ENCODE measurements around the gene SEH1L. TPM values are rescaled to one million over a fixed set of nuclear protein-coding genes. Genes with fewer than 3 reads are reported as not detected.
"Not testable (repeated sequence)": the region's sequence is repeated elsewhere in the genome, so short reads cannot be mapped to it uniquely, and the experiment has no call there.

Gene SEH1L
- total RNA-seq, 2 experiments from 2014 or later = 38.0 to 43.5 TPM

- H3K27me3 Mint-ChIP-seq = no peaks in the 10 kb centered on the region
- H3K9me3 Mint-ChIP-seq = peaks cover 1% of the 10 kb centered on the region
- peaks cover 35% of the 10 kb centered on the region for H3K36me3 Mint-ChIP-seq
- no peak for ATAC-seq (ENCODE audit: low read depth)
- POLR2A ChIA-PET = no interaction called here
- no peak for DNase-seq
- peaks cover 3% of the 10 kb centered on the region for H3K4me1 Mint-ChIP-seq
- H3K27ac Mint-ChIP-seq = no peak overlapping the region
- H3K4me3 Mint-ChIP-seq = no peak overlapping the region
Measured at GRCh38 chr18:12960395-12960794, 12.6 kb downstream of the SEH1L start.

GRCh38 chr18:12960853-12961397, 13.1 kb downstream of the SEH1L start:
- H3K27ac Mint-ChIP-seq = no peak overlapping the region
- H3K36me3 Mint-ChIP-seq = peaks cover 39% of the 10 kb centered on the region
- no peaks in the 10 kb centered on the region for H3K27me3 Mint-ChIP-seq
- peaks cover 1% of the 10 kb centered on the region for H3K9me3 Mint-ChIP-seq
- peaks cover 3% of the 10 kb centered on the region for H3K4me1 Mint-ChIP-seq
- DNase-seq = no peak
- no peak for ATAC-seq (ENCODE audit: low read depth)
- POLR2A ChIA-PET = no interaction called here
- no peak overlapping the region for H3K4me3 Mint-ChIP-seq

- peaks cover 1% of the 10 kb centered on the region for H3K9me3 Mint-ChIP-seq
- peaks cover 5% of the 10 kb centered on the region for H3K4me1 Mint-ChIP-seq
- no peaks in the 10 kb centered on the region for H3K27me3 Mint-ChIP-seq
- H3K36me3 Mint-ChIP-seq = peaks cover 41% of the 10 kb centered on the region
- no peak overlapping the region for H3K27ac Mint-ChIP-seq
- no peak for ATAC-seq (ENCODE audit: low read depth)
- no peak overlapping the region for H3K4me3 Mint-ChIP-seq
- DNase-seq = no peak
- POLR2A ChIA-PET = interaction anchor here (0.6 kb wide), 1 partner anchor 12 kb away, joined by 3 read pairs; no protein-coding TSS in a partner anchor
Measured at GRCh38 chr18:12963069-12963468, 15.3 kb downstream of the SEH1L start.

GRCh38 chr18:12968115-12968514, 20.3 kb downstream of the SEH1L start:
- Mint-ChIP-seq H3K4me1 (peaks cover 10% of the 10 kb centered on the region), H3K27me3 (no peaks in the 10 kb centered on the region), H3K9me3 (no peaks in the 10 kb centered on the region), H3K36me3 (peaks cover 42% of the 10 kb centered on the region), H3K4me3 (no peak overlapping the region), H3K27ac (no peak overlapping the region)
- DNase-seq (no peak), ATAC-seq (ENCODE audit: low read depth) (no peak)
- POLR2A ChIA-PET = interaction anchor here (2.3 kb wide), 1 partner anchor 84 kb away, joined by 8 read pairs; the partner anchor contains the start of gene PTPN2

- Mint-ChIP-seq H3K27me3 (no peaks in the 10 kb centered on the region), H3K4me3 (no peak overlapping the region), H3K9me3 (no peaks in the 10 kb centered on the region), H3K4me1 (peaks cover 10% of the 10 kb centered on the region), H3K27ac (no peak overlapping the region), H3K36me3 (peaks cover 37% of the 10 kb centered on the region)
- ATAC-seq (ENCODE audit: low read depth) (no peak), DNase-seq (no peak)
- POLR2A ChIA-PET = interaction anchor here (2.3 kb wide), 1 partner anchor 85 kb away, joined by 8 read pairs; the partner anchor contains the start of gene PTPN2
Measured at GRCh38 chr18:12968619-12969018, 20.8 kb downstream of the SEH1L start.

- H3K9me3 Mint-ChIP-seq = no peaks in the 10 kb centered on the region
- H3K4me3 Mint-ChIP-seq = no peak overlapping the region
- H3K36me3 Mint-ChIP-seq = peaks cover 29% of the 10 kb centered on the region
- DNase-seq (no peak), ATAC-seq (ENCODE audit: low read depth) (no peak)
- no peak overlapping the region for H3K27ac Mint-ChIP-seq
- no peaks in the 10 kb centered on the region for H3K27me3 Mint-ChIP-seq
- POLR2A ChIA-PET = interaction anchor here (2.0 kb wide), 1 partner anchor 17 kb away, joined by 5 read pairs; the partner anchor contains the start of gene CEP192
- peaks cover 7% of the 10 kb centered on the region for H3K4me1 Mint-ChIP-seq
Measured at GRCh38 chr18:12973562-12974213, 25.9 kb downstream of the SEH1L start.

- H3K36me3 Mint-ChIP-seq = peaks cover 28% of the 10 kb centered on the region
- DNase-seq (no peak), ATAC-seq (ENCODE audit: low read depth) (no peak)
- no peak overlapping the region for H3K4me3 Mint-ChIP-seq
- H3K27me3 Mint-ChIP-seq = no peaks in the 10 kb centered on the region
- POLR2A ChIA-PET = interaction anchor here (0.6 to 0.8 kb wide), 2 partner anchors 16 to 26 kb away, joined by 4 to 9 read pairs; partner anchors contain the start of gene CEP192
- H3K27ac Mint-ChIP-seq = no peak overlapping the region
- H3K9me3 Mint-ChIP-seq = no peaks in the 10 kb centered on the region
- peaks cover 2% of the 10 kb centered on the region for H3K4me1 Mint-ChIP-seq
Measured at GRCh38 chr18:12975488-12975887, 27.7 kb downstream of the SEH1L start.

GRCh38 chr18:12976305-12976704, 28.5 kb downstream of the SEH1L start:
- Mint-ChIP-seq H3K36me3 (peaks cover 24% of the 10 kb centered on the region), H3K4me3 (no peak overlapping the region), H3K4me1 (peaks cover 2% of the 10 kb centered on the region), H3K27ac (no peak overlapping the region), H3K9me3 (no peaks in the 10 kb centered on the region), H3K27me3 (no peaks in the 10 kb centered on the region)
- DNase-seq = no peak
- ATAC-seq (ENCODE audit: low read depth) = no peak
- POLR2A ChIA-PET = no interaction called here

DNA sequence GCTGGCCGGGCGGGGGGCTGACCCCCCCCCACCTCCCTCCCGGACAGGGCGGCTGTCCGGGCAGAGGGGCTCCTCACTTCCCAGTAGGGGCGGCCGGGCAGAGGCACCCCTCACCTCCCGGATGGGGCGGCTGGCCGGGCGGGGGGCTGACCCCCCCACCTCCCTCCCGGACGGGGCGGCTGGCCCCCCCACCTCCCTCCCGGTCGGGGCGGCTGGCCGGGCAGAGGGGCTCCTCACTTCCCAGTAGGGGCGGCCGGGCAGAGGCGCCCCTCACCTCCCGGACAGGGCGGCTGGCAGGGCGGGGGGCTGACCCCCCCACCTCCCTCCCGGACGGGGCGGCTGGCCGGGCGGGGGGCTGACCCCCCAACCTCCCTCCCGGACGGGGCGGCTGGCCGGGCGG, 32.3 kb downstream of the SEH1L start:
- H3K27me3 Mint-ChIP-seq; H3K9me3 Mint-ChIP-seq; H3K27ac Mint-ChIP-seq; H3K4me3 Mint-ChIP-seq; H3K4me1 Mint-ChIP-seq; DNase-seq; POLR2A ChIA-PET; ATAC-seq (ENCODE audit: low read depth): not testable (repeated sequence)
- peaks cover 25% of the 10 kb centered on the region for H3K36me3 Mint-ChIP-seq

GRCh38 chr18:12989397-12990122, 41.7 kb downstream of the SEH1L start:
- Mint-ChIP-seq H3K27ac (peak overlapping the region; percentile 87), H3K36me3 (peaks cover 11% of the 10 kb centered on the region), H3K4me3 (peak overlapping the region; percentile 100), H3K9me3 (no peaks in the 10 kb centered on the region), H3K4me1 (peaks cover 15% of the 10 kb centered on the region), H3K27me3 (no peaks in the 10 kb centered on the region)
- ATAC-seq (ENCODE audit: low read depth) (no peak), DNase-seq (no peak)
- POLR2A ChIA-PET = interaction anchor here (1.6 to 3.3 kb wide), 2 partner anchors 16 to 41 kb away, joined by 5 to 37 read pairs; partner anchors contain the start of gene SEH1L

GRCh38 chr18:12990123-12990475, 42.3 kb downstream of the SEH1L start:
- H3K4me3 Mint-ChIP-seq = peak overlapping the region; percentile 100

DNA sequence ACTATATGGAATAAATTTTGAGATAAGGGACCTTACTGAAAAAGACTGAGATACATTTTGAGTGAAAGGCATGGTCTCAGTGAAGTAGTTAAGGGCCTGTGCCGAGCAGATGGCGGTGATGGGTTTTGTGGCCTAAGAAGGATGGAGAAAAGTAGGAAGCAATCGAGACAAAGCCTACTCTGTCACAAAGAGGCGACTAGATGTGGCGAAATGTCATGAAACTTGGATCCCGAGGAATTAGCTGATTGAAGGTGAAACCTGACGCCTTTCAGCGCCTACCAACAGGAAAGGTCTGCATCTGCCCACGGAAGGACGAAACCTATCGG, 42.8 kb downstream of the SEH1L start:
- peak overlapping the region; percentile 100 for H3K4me3 Mint-ChIP-seq
- no peaks in the 10 kb centered on the region for H3K27me3 Mint-ChIP-seq

More at GRCh38 chr18:12990123-12990475, 42.3 kb downstream of the SEH1L start:
- ATAC-seq (ENCODE audit: low read depth) = no peak
- POLR2A ChIA-PET = interaction anchor here (1.0 to 3.3 kb wide), 9 partner anchors 16 to 213 kb away, joined by 3 to 37 read pairs (median 4); partner anchors contain the start of gene SEH1L
- peaks cover 15% of the 10 kb centered on the region for H3K4me1 Mint-ChIP-seq
- H3K27ac Mint-ChIP-seq = peak overlapping the region; percentile 87
- H3K36me3 Mint-ChIP-seq = peaks cover 11% of the 10 kb centered on the region
- H3K27me3 Mint-ChIP-seq = no peaks in the 10 kb centered on the region
- no peaks in the 10 kb centered on the region for H3K9me3 Mint-ChIP-seq
- DNase-seq = peak; percentile 56

More for the DNA sequence above, 42.8 kb downstream of the SEH1L start:
- DNase-seq (no peak), ATAC-seq (ENCODE audit: low read depth) (no peak)
- Mint-ChIP-seq H3K36me3 (peaks cover 11% of the 10 kb centered on the region), H3K4me1 (peaks cover 15% of the 10 kb centered on the region), H3K27ac (peak overlapping the region; percentile 87), H3K9me3 (no peaks in the 10 kb centered on the region)
- POLR2A ChIA-PET = interaction anchor here (0.6 to 3.3 kb wide), 23 partner anchors 15 to 624 kb away, joined by 3 to 37 read pairs (median 4); partner anchors contain the start of genes AFG3L2, CEP76, PTPN2 and SEH1L
